T-helper 22 cell (primary cell): ENCODE measurements around the gene NCK2.
"Not testable (repeated sequence)": the region's sequence is repeated elsewhere in the genome, so short reads cannot be mapped to it uniquely, and the experiment has no call there.

ENCODE experiments used
- DNase-seq: peaks from one replicate; pipeline ENCODE4 v3.0.0-alpha.2; 2020; ENCODE audit warnings: low read depth

Gene NCK2

GRCh38 chr2:105756435-105756834, 11.7 kb downstream of the NCK2 start:
- DNase-seq, result no peak

GRCh38 chr2:105756865-105757264, 12.2 kb downstream of the NCK2 start:
- DNase-seq, result not testable (repeated sequence)

GRCh38 chr2:105757433-105757832, 12.7 kb downstream of the NCK2 start:
- no peak for DNase-seq

GRCh38 chr2:105760191-105760590, 15.5 kb downstream of the NCK2 start:
- no peak for DNase-seq

- DNase-seq, result no peak
Measured at GRCh38 chr2:105760639-105761337, 16.1 kb downstream of the NCK2 start.

- DNase-seq, result no peak
Measured at GRCh38 chr2:105761931-105762515, 17.3 kb downstream of the NCK2 start.

- no peak for DNase-seq
Measured at GRCh38 chr2:105763076-105763475, 18.4 kb downstream of the NCK2 start.

- no peak for DNase-seq
Measured at GRCh38 chr2:105764059-105764458, 19.3 kb downstream of the NCK2 start.

- DNase-seq, result no peak
Measured at GRCh38 chr2:105765415-105766299, 20.9 kb downstream of the NCK2 start.

- DNase-seq, result no peak
Measured at GRCh38 chr2:105766300-105766866, 21.7 kb downstream of the NCK2 start.

- DNase-seq, result no peak
Measured at GRCh38 chr2:105768176-105768575, 23.5 kb downstream of the NCK2 start.

- DNase-seq, result no peak
Measured at GRCh38 chr2:105768961-105769452, 24.3 kb downstream of the NCK2 start.

GRCh38 chr2:105769504-105769903, 24.8 kb downstream of the NCK2 start:
- DNase-seq, result no peak

GRCh38 chr2:105770149-105770548, 25.4 kb downstream of the NCK2 start:
- DNase-seq, result no peak

- not testable (repeated sequence) for DNase-seq
Measured at GRCh38 chr2:105771291-105771690, 26.6 kb downstream of the NCK2 start.

GRCh38 chr2:105771836-105772235, 27.1 kb downstream of the NCK2 start:
- no peak for DNase-seq

GRCh38 chr2:105772362-105772761, 27.6 kb downstream of the NCK2 start:
- DNase-seq, result no peak

- no peak for DNase-seq
Measured at GRCh38 chr2:105773568-105773967, 28.9 kb downstream of the NCK2 start.

GRCh38 chr2:105774781-105775337, 30.1 kb downstream of the NCK2 start:
- no peak for DNase-seq

GRCh38 chr2:105775809-105776559, 31.3 kb downstream of the NCK2 start:
- DNase-seq, result no peak

- no peak for DNase-seq
Measured at GRCh38 chr2:105776560-105776928, 31.8 kb downstream of the NCK2 start.
